Measurements from ENCODE around the gene GFAP. TPM values are rescaled to one million over a fixed set of nuclear protein-coding genes. Genes with fewer than 3 reads are reported as not detected.

The GFAP gene
- total RNA-seq, 1 experiment from 2014 or later = 1.2 TPM

- Histone ChIP-seq H2BK120ac (ENCODE audit: low read depth, low read length, poor library complexity, severe bottlenecking) (no peak overlapping the region), H2BK15ac (ENCODE audit: low read depth, low read length) (no peak overlapping the region), H4K91ac (ENCODE audit: insufficient read length, low read depth, low read length) (no peak overlapping the region), H3K23ac (ENCODE audit: insufficient read length, low read depth, low read length) (no peak overlapping the region), H3K79me1 (ENCODE audit: insufficient read depth, low read depth, low read length, poor library complexity, severe bottlenecking) (no peaks in the 10 kb centered on the region), H3K14ac (ENCODE audit: insufficient read depth, low read length) (no peak overlapping the region), H3K56ac (ENCODE audit: insufficient read length, low read depth, low read length) (no peak overlapping the region), H4K5ac (ENCODE audit: insufficient read length, low read depth, low read length) (no peak overlapping the region), H4K20me1 (ENCODE audit: control insufficient read depth, insufficient read depth, insufficient read length) (no peaks in the 10 kb centered on the region), H3K18ac (ENCODE audit: insufficient read length, low read depth, low read length) (no peak overlapping the region), H3T11ph (ENCODE audit: low read length) (no peak overlapping the region), H3K4me1 (ENCODE audit: insufficient read depth, low read length) (no peaks in the 10 kb centered on the region), H2BK5ac (ENCODE audit: insufficient read length, low read length) (no peak overlapping the region), H2BK12ac (ENCODE audit: insufficient read length, low read depth, low read length) (no peak overlapping the region), H3K27me3 (ENCODE audit: insufficient read depth, low read length) (no peaks in the 10 kb centered on the region), H2AK5ac (ENCODE audit: insufficient read length, low read length) (no peak overlapping the region), H4K8ac (replicated peaks; ENCODE audit: insufficient read length, low read depth, low read length) (no peak overlapping the region), H2AFZ (ENCODE audit: low read length) (no peak overlapping the region), H2BK20ac (ENCODE audit: low read depth, low read length, poor library complexity, severe bottlenecking) (no peak overlapping the region), H3K27ac (ENCODE audit: insufficient read length, low read depth, low read length) (no peak overlapping the region), H3K4ac (ENCODE audit: low read depth, low read length) (no peak overlapping the region), H3K9me3 (ENCODE audit: control insufficient read depth, low read depth, low read length) (no peaks in the 10 kb centered on the region), H3K79me2 (ENCODE audit: insufficient read depth, low read length) (no peaks in the 10 kb centered on the region), H3K23me2 (ENCODE audit: insufficient read length, low read depth, low read length, poor library complexity, severe bottlenecking) (no peaks in the 10 kb centered on the region), H3K4me2 (ENCODE audit: insufficient read depth, insufficient read length, low read length) (no peak overlapping the region), H3K9ac (ENCODE audit: extremely low read depth, insufficient read length, low read length) (no peak overlapping the region)
- H3K4me1 Mint-ChIP-seq = no peaks in the 10 kb centered on the region
- no peaks in the 10 kb centered on the region for H3K27me3 Mint-ChIP-seq (ENCODE audit: low read depth)
- H3K27ac Mint-ChIP-seq = no peak overlapping the region
- H3K9me3 Mint-ChIP-seq = no peaks in the 10 kb centered on the region
- no peak overlapping the region for H3K4me3 Mint-ChIP-seq
- WGBS (ENCODE audit: extremely low coverage, insufficient read length, low lambda C conversion rate) = no CpG with 5 or more reads among the region's 5 CpGs
- H3K36me3 Mint-ChIP-seq (ENCODE audit: insufficient read depth in 1 of 3, low read depth in 3 of 3) = peaks cover 48 to 95% (median 93%) of the 10 kb centered on the region in 3 experiments
- peak; percentile 20 for DNase-seq
- no peak for TF ChIP-seq CTCF (conservative IDR thresholded peaks at IDR 0.05)
Measured at GRCh38 chr17:44931376-44931775, 16.1 kb upstream of the GFAP start.
